ENCODE results near the gene IL1B.

The IL1B gene

DNA sequence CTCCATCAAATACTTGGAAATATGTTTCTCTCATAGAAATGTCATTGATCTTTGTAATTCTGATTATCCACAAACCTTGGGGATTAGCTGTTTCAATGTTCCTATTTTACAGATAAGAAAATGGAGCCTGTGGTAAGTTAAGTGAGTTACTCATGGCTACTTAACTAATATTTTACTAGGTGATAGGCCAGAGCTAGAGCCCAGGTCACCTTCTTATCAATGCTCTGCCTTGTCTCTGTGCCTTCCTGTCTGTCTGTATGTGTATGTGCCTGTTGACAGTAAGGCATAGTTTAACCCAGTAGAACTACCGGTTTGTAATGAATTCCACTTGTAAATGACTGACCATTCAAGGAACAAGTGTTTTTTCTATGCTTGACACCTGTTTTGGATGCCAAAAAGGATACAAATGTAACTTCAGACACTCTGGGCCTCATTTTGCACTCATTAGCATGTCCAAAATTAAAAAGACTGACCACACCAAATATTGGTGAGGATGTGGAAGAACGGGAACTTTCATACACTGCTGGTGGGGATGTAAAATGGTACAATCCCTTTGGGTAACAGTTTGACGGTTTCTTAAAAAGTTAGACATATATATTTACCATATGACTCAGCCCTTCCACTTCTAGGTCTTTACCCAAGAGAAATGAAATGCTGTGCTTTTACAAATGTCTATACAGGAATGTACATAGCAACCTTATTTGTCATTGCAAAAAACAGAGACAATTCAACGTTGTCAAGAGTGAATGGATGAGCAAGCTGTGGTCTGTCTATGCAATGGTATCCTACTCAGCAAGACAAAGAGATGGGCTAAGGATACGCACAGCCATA, 32.7 kb downstream of the IL1B start:
- DNase-seq = no peak

DNA sequence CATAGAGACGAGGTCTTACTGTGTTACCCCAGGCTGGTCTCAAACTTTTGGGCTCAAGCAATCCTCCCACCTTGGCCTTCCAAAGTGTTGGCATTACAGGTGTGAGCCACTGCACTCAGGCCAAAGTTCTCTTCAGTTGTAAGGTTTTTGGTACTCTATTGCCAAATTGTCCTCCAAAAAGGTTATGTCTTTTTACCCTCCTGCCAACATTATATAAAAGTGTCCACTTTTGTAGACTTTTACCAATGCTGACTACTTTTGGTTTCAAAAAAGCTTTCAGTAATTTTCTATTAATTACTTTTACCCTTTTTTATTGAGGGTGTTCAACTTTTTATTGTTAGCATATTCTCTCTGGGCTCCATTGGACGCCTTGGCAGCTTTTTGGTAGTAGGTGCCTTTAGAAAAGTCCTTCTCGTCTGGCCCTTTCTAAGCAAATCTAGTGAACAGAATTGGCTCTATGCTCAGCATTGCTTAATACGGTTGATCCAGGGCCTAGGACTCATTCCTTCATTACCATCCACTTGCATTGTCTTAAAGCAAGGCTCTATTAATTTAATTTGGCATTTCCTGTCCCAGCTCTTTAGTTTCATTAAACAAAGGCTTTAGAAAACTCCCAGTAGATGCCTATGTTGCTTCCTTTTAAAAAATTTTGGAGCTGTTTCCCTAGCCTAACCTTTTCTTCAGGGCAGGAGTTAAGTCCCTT, 35.5 kb downstream of the IL1B start:
- no peak for DNase-seq

DNA sequence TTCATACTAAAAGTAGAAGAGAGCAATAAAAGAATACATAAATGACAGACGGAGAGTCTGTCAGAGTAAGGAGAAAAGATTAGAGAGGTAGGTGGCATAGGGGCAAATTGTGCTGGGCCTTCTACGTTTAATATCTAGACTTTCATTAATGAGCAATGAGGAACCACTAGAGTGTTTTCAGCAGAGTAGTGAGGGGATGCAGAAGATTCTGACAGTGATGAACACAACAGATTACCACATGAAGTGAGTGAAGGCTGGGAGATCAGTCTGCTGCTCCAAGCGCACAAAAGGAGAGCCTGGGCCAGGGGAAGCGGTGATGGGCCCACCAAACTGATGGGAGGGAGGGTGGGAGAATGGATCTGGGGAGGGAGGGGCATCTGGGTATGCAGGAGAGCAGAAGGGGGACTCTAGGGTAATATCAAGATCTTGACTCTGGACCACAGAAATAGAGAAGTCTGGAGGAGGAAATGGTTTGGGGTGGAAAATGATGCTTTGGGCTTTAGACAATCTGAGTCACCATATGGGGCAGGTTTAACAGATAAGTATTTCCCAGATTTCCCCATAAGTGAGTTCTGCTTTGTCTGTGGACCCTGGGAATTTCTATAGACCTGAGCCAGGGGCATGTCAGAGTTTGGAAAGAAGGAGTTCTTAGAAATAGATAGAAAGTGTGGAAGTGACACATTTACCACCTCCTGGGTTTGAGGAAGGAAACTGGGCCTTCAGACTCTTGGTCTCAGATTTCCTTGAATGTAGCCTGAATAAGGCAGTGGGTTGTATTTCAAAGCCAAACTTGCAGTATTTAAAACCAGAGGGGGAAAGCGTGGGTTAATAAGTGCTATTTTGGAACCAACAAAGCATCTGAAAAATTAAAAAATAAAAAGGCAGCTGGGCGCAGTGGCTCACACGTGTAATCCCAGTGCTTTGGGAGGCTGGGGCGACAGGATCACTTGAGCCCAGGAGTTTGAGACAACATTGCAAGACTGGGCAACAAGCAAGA, 37.3 kb downstream of the IL1B start:
- DNase-seq = peak; percentile 56

- DNase-seq = no peak
Observed at GRCh38 chr2:112796486-112796885, 40.1 kb downstream of the IL1B start.

- peak; percentile 38 for DNase-seq
Observed at GRCh38 chr2:112795774-112796173, 40.8 kb downstream of the IL1B start.

- DNase-seq = no peak
Observed at GRCh38 chr2:112794841-112795240, 41.7 kb downstream of the IL1B start.

- no peak for DNase-seq
Observed at GRCh38 chr2:112794131-112794733, 42.3 kb downstream of the IL1B start.

GRCh38 chr2:112793449-112793978, 43.1 kb downstream of the IL1B start:
- DNase-seq = no peak

GRCh38 chr2:112792419-112792818, 44.2 kb downstream of the IL1B start:
- no peak for DNase-seq

DNA sequence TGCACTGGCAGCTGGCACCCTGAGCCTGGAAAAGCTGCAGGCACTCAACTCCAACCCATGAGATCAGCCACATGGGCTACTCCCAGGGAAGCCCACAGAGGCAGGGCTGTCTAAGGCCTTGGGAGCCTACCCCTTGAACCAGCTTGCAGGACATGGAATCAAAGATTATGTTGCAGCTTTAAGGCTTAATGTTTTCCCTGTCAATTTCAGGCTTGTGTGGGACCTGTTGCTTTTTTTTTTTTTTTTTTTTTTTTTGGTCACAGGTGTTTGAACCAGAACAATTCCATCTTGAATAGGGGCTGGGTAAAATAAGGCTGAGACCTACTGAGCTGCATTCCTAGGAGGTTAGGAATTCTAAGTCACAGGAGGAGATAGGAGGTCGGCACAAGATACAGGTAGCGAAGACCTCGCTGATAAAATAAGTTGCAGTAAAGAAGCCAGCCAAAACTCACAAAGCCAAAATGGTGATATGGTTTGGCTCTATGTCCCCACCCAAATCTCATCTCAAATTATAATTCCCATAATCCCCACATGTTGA, 44.8 kb downstream of the IL1B start:
- DNase-seq = no peak

GRCh38 chr2:112791019-112791418, 45.6 kb downstream of the IL1B start:
- no peak for DNase-seq

- DNase-seq = no peak
Observed at GRCh38 chr2:112790305-112790704, 46.3 kb downstream of the IL1B start.

DNA sequence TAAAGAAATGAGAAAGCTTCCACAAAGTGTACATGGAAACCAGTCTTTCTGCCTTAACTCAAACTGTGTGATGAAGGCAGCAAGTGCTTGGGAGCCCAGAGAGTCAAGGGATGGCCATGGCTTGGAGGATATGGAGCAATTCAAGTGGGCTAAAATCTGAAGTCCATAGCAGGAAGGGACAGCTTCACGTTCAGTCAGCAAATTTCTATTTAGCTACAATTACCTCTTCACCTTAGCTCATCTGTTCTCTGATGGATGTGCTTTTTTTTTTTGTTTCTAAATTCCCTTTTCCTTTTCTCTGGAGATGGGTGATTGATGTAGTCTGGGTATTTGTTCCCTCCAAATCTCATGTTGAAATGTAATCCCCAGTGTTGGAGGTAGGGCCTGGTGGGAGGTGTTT, 47.4 kb downstream of the IL1B start:
- no peak for DNase-seq

DNA sequence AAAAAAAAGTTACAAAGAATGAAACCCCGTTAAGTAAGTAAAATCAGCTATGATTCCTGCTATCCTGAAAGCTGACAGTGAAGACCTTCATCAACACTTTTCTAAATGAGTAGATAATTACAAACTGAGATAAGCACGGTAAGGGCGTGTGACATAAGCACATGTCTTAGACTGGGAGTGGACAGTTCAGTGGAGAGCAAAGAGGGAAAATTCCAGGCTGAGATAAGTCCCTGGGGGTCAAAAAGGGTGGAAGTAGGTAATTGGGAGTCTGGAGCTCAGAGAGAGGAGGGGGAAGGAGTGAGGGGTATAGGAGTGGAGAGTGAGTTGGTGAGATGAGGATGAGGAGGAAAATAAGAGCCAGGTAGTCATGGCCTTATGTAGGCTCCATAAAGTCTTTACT, 47.9 kb downstream of the IL1B start:
- no peak for DNase-seq

DNA sequence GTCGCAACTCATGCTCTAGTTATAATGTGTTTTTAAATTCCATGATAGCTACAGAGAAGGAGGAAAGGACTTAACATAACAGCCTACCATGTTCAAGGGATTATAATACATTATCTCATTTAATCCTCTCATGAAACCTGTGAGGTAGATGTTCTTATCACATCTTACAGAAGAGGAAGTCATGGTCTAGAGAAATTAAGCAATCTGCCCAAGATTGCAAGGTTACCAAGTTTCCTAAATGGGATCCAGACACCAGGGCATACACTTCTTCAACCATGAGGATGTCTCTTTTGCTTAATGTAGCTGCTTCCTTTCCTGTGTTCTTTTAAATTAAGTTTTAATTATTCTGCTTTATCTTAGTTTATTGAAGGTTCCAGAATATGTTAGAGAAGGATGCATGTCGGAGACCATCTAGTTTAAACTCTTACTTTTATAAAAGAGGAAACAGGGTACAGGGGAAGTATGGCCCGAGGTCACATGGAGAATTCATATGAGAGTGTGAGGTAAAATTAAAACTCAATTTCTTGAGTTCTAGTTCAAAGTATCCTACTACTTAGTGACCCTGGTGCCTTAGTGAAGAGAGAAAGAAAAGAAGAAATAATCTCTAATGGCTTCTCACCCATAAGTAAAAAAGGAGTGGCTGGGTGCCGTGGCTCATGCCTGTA, 48.7 kb downstream of the IL1B start:
- DNase-seq = no peak

GRCh38 chr2:112787294-112787693, 49.3 kb downstream of the IL1B start:
- DNase-seq = no peak

GRCh38 chr2:112784199-112785189, 52.1 kb downstream of the IL1B start, which contains the start of gene IL1A:
IL1A (minus strand) TSS chr2:112784493; CDS start chr2:112783770, 723 bp downstream.
- DNase-seq = no peak

DNA sequence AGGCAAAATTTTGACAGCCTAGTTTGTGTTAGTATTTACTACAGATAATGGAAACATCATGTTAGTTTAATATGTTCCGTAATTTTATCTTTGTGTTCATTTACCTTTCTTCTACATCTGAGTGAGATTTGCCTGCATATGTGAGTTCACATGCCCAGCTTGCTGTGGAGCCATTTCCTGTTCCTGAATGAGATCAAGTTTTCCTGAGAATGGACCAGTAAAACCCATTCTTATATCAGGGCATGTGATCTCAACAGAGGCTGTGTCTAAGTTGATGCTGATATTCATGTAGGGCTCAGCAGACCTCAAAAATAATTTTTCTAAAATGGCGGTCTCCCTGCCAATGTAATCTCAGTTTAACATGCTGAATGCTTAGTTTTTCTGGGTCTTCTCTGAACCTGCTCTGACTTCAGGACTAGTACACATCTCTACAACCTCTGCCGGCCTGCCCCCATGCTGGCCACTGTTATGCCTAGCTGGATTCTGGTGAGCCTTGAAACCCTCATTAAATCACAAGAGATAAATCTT, 53.3 kb downstream of the IL1B start:
- DNase-seq = no peak

DNA sequence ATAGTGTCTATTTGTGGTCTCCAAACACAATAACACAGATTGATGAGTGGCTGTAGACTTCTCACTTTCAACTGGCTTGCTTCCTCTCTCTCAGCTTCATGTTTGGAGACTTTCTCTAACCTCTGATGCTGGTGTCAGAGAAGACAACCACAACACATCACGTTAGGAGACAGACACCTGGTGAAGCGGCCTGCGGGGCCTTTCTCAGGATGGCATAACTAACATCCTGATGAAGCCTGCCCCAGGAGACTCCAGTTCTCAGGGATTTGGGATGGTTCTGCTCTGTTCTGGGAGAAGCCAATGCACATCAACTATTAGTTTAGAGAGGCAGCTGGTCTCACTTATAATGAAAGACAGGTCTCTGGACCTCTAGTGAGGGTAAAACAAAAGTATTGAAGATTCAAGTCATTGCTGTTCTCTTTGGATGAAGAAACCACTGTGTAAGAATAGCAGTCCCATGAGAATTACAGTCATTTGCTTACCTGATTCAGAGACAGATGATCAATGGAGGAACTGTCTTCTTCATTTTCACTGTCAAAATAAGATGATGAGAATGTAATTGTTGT, 54.3 kb downstream of the IL1B start:
- DNase-seq = no peak
